GM23248 (cell line): ENCODE results near the gene HYCC2.

Source experiments
- EZH2 ChIP-seq: fragments of 200-600 bp; sonication (generic); IDR thresholded peaks from 2 replicates; pipeline ENCODE4 v1.6.1; 2018; ENCODE audit warnings: antibody characterized with exemption, mild to moderate bottlenecking; ENCODE audit not compliant: insufficient read depth, poor library complexity, severe bottlenecking
- EZH2phosphoT487 ChIP-seq: fragments of 200-600 bp; sonication (generic); IDR thresholded peaks from 2 replicates; pipeline ENCODE4 v1.6.1; 2018; ENCODE audit warnings: antibody characterized with exemption, moderate library complexity, mild to moderate bottlenecking, low read depth; ENCODE audit not compliant: insufficient read depth

- TF ChIP-seq EZH2 (no peak), EZH2phosphoT487 (no peak)
Measured at GRCh38 chr2:201070948-201071478, 458 bp downstream of the HYCC2 start.
